ENCODE data around the gene CTNNA1. TPM values are rescaled to one million over a fixed set of nuclear protein-coding genes. Genes with fewer than 3 reads are reported as not detected.

CTNNA1 gene
- total RNA-seq, 2 donors from 2014 or later = 266 to 322 TPM

- DNase-seq (ENCODE audit: low spot score) (no peak), ATAC-seq (ENCODE audit: insufficient number of reproducible peaks, low FRiP score, low read depth) (peak; percentile 58)
- Histone ChIP-seq H3K36me3 (no peaks in the 10 kb centered on the region), H3K4me3 (no peak overlapping the region), H3K9me3 (no peaks in the 10 kb centered on the region), H3K27ac (peak overlapping the region; percentile 69 to 86), H3K4me1 (ENCODE audit: control insufficient read depth in 1 of 2, low read depth in 2 of 2) (peaks cover 22 to 44% of the 10 kb centered on the region in 2 donors), H3K27me3 (replicated peaks; ENCODE audit: insufficient read depth) (no peaks in the 10 kb centered on the region)
- TF ChIP-seq, protein P1, sequence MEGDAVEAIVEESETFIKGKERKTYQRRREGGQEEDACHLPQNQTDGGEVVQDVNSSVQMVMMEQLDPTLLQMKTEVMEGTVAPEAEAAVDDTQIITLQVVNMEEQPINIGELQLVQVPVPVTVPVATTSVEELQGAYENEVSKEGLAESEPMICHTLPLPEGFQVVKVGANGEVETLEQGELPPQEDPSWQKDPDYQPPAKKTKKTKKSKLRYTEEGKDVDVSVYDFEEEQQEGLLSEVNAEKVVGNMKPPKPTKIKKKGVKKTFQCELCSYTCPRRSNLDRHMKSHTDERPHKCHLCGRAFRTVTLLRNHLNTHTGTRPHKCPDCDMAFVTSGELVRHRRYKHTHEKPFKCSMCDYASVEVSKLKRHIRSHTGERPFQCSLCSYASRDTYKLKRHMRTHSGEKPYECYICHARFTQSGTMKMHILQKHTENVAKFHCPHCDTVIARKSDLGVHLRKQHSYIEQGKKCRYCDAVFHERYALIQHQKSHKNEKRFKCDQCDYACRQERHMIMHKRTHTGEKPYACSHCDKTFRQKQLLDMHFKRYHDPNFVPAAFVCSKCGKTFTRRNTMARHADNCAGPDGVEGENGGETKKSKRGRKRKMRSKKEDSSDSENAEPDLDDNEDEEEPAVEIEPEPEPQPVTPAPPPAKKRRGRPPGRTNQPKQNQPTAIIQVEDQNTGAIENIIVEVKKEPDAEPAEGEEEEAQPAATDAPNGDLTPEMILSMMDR (IDR thresholded peaks at IDR 0.05) = no peak
Observed at GRCh38 chr5:138815529-138815928, 62.3 kb downstream of the CTNNA1 start.

GRCh38 chr5:138817241-138817640, 64.0 kb downstream of the CTNNA1 start:
- DNase-seq (ENCODE audit: low spot score) = no peak
- no peak for ATAC-seq (ENCODE audit: insufficient number of reproducible peaks, low FRiP score, low read depth)
- Histone ChIP-seq H3K9me3 (no peaks in the 10 kb centered on the region), H3K4me1 (ENCODE audit: control insufficient read depth in 1 of 2, low read depth in 2 of 2) (peaks cover 22 to 60% of the 10 kb centered on the region in 2 donors), H3K36me3 (no peaks in the 10 kb centered on the region), H3K27ac (peak overlapping the region; percentile 17 to 86), H3K27me3 (replicated peaks; ENCODE audit: insufficient read depth) (no peaks in the 10 kb centered on the region), H3K4me3 (no peak overlapping the region)
- TF ChIP-seq, protein P1 (IDR thresholded peaks at IDR 0.05) = no peak

GRCh38 chr5:138819081-138819480, 65.9 kb downstream of the CTNNA1 start:
- ATAC-seq (ENCODE audit: insufficient number of reproducible peaks, low FRiP score, low read depth) (no peak), DNase-seq (ENCODE audit: low spot score) (no peak)
- Histone ChIP-seq H3K4me1 (ENCODE audit: control insufficient read depth in 1 of 2, low read depth in 2 of 2) (peaks cover 27 to 72% of the 10 kb centered on the region in 2 donors), H3K36me3 (no peaks in the 10 kb centered on the region), H3K9me3 (no peaks in the 10 kb centered on the region), H3K4me3 (no peak overlapping the region), H3K27ac (peak overlapping the region; percentile 7 to 28), H3K27me3 (replicated peaks; ENCODE audit: insufficient read depth) (no peaks in the 10 kb centered on the region)
- TF ChIP-seq, protein P1 (IDR thresholded peaks at IDR 0.05) = no peak

- Histone ChIP-seq H3K9me3 (no peaks in the 10 kb centered on the region), H3K36me3 (no peaks in the 10 kb centered on the region), H3K27ac (no peak overlapping the region), H3K27me3 (replicated peaks; ENCODE audit: insufficient read depth) (no peaks in the 10 kb centered on the region), H3K4me1 (ENCODE audit: control insufficient read depth in 1 of 2, low read depth in 2 of 2) (peaks cover 26 to 71% of the 10 kb centered on the region in 2 donors), H3K4me3 (no peak overlapping the region)
- DNase-seq (ENCODE audit: low spot score) (no peak), ATAC-seq (ENCODE audit: insufficient number of reproducible peaks, low FRiP score, low read depth) (no peak)
- TF ChIP-seq, protein P1 (IDR thresholded peaks at IDR 0.05) = no peak
Observed at GRCh38 chr5:138820695-138821094, 67.5 kb downstream of the CTNNA1 start.

DNA sequence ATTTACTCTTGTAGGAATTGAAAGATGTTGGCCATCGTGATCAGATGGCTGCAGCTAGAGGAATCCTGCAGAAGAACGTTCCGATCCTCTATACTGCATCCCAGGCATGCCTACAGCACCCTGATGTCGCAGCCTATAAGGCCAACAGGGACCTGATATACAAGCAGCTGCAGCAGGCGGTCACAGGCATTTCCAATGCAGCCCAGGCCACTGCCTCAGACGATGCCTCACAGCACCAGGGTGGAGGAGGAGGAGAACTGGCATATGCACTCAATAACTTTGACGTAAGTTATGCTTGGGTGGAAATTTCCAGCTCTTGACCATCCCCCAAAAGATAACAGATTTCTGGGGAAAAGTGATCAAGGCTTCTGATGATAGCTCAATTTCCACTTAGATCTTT, 71.3 kb downstream of the CTNNA1 start:
- H3K27ac ChIP-seq = peak overlapping the region in 1 of 2 donors; percentile 26
- no peaks in the 10 kb centered on the region for H3K9me3 ChIP-seq
- DNase-seq (ENCODE audit: low spot score) = no peak
- no peaks in the 10 kb centered on the region for H3K27me3 ChIP-seq (replicated peaks; ENCODE audit: insufficient read depth)
- peaks cover 12 to 40% of the 10 kb centered on the region in 2 donors for H3K4me1 ChIP-seq (ENCODE audit: control insufficient read depth in 1 of 2, low read depth in 2 of 2)
- no peak overlapping the region for H3K4me3 ChIP-seq
- no peak for ATAC-seq (ENCODE audit: insufficient number of reproducible peaks, low FRiP score, low read depth)
- peaks cover 3% of the 10 kb centered on the region for H3K36me3 ChIP-seq
- TF ChIP-seq, protein P1 (IDR thresholded peaks at IDR 0.05) = no peak

Data from thoracic aorta (tissue), 2 donors.